ENCODE measurements around the gene SSNA1. TPM values are rescaled to one million over a fixed set of nuclear protein-coding genes. Genes with fewer than 3 reads are reported as not detected.

Gene SSNA1
- total and polyA plus RNA-seq, 9 of the 15 experiments (the other 6 are each of a cell fraction or from before 2014, with no cell fraction given): 1.9 to 130 (median 57.1) TPM

DNA sequence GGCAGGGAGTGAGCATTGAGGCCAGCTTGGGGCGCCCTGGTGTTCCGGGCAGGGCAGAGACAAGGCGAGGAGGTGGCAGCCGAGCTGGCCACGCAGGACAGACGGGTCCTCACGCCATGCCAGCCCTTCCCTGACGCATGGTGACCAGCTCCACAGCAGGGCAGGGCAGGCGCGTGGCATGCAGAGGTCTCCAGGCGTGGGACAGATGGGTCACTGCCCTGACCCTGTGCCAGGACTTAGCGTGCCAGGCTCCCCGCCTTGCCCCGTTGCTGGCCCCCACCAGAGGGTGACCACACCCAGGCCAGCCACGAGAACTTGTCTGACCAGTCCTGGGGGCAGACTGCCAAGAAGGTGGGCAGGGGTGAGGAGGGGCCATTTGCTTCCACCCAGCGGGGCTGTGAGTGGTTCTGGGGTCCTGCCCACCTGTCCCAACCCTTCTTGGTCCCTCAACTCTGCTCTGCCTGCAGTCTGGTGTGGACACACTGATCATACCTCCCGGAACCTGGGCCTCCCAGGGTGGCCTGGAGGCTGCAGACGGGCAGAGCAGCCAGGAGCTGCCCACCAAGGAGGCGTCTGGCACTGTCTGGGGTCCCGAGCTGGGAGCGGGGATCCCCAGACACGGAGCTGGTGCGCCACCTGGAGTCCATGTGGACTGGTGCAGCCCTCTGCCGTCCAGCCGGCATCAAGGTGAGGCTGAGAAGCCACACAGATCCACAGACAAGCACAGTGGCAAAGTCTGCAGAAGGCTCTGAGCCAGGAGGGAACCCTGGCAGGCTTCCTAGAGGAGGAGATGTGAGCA is 38.8 kb downstream of the SSNA1 start, which contains the start of gene RNF224:
Gene RNF224 (plus strand): TSS at position 449 of the 799 bp plus-strand sequence. CDS start 834 bp downstream, outside the sequence.
- DNase-seq (ENCODE audit: extremely low read depth in 1 of 4, low spot score in 3 of 4) (peak; percentile 71 to 91 (median 76)), FAIRE-seq (peak; percentile 98), ATAC-seq (peak; percentile 78)
- peak within 1 kb of the TSS; percentile 68; the same call in 1 of the 2 replicates for H2AFZ ChIP-seq (ENCODE audit: low read depth, low read length)
- 26% methylated on average over 22 of the region's 25 CpGs for WGBS (ENCODE audit: insufficient coverage, low coverage, missing lambda C conversion rate)
- H3K27me3 ChIP-seq (ENCODE audit: control insufficient read depth in 2 of 2, insufficient read depth in 2 of 2, low read length in 2 of 2): no peaks in the 10 kb centered on the region
- no peaks in the 10 kb centered on the region for H4K20me1 ChIP-seq (replicated peaks; ENCODE audit: control insufficient read depth, insufficient read depth, low read length)
- ChIA-PET CTCF (ENCODE audit: low intra/inter-chr PET ratio) (interaction anchor here (0.8 to 2.6 kb wide), 5 partner anchors 39 to 182 kb away, joined by 3 to 19 read pairs (median 5); partner anchors contain the start of genes ANAPC2, MAN1B1, NPDC1 and SSNA1), POLR2A (interaction anchor here (0.7 to 1.9 kb wide), 5 partner anchors 13 to 140 kb away, joined by 3 to 6 read pairs (median 3); partner anchors contain the start of genes ANAPC2, MAN1B1 and SSNA1)
- peaks cover 21 to 97% of the 10 kb centered on the region in 2 experiments for H3K4me1 ChIP-seq (replicated peaks in 1 of 2; ENCODE audit: control insufficient read depth in 2 of 2, insufficient read depth in 2 of 2, low read length in 2 of 2)
- H3K9me1 ChIP-seq (ENCODE audit: control insufficient read depth, insufficient read depth, low read length): no peaks in the 10 kb centered on the region
- no peaks in the 10 kb centered on the region for H3K36me3 ChIP-seq (ENCODE audit: control insufficient read depth, insufficient read depth, low read length)
- H3K4me3 ChIP-seq: no peak within 1 kb of the TSS
- H3K9me3 ChIP-seq (replicated peaks; ENCODE audit: control insufficient read depth, insufficient read depth, low read depth, low read length): no peaks in the 10 kb centered on the region
- H3K27ac ChIP-seq (ENCODE audit: extremely low read depth, low read depth, low read length): no peak within 1 kb of the TSS
- no peaks in the 10 kb centered on the region for H3K79me2 ChIP-seq (ENCODE audit: control insufficient read depth, insufficient read depth, low read length)
- H3K4me2 ChIP-seq (ENCODE audit: insufficient read depth, low read length): peak within 1 kb of the TSS; percentile 50; the same call in 1 of the 2 replicates
- in situ Hi-C loops (cut with MboI): loop anchor here (5.0 to 25.0 kb wide), 3 partner anchors 40 to 440 kb away; partner anchors contain the start of genes ANAPC2, CCDC183, SSNA1 and TMEM141
- peak within 1 kb of the TSS in 1 of 2 experiments; percentile 81; a peak in 2 of 4 replicates for H3K9ac ChIP-seq (ENCODE audit: insufficient read depth in 1 of 2, low read depth in 2 of 2, low read length in 2 of 2)
- BruUV-seq (replicated peaks): no TSS peak
- intact Hi-C loops (cut with micrococcal nuclease): loop anchor here (1.0 to 2.0 kb wide), 3 partner anchors 39 to 176 kb away; partner anchors contain the start of genes ANAPC2 and SSNA1
- TF ChIP-seq MYC (IDR thresholded peaks at IDR 0.05; ENCODE audit: low read depth, low read length): peak; percentile 41; the same call in 1 of the 2 replicates
- no peak for TF ChIP-seq MYC (CRISPR knock-in tag; IDR thresholded peaks at IDR 0.05; ENCODE audit: borderline replicate concordance, low read depth)
- TF ChIP-seq, protein P1, sequence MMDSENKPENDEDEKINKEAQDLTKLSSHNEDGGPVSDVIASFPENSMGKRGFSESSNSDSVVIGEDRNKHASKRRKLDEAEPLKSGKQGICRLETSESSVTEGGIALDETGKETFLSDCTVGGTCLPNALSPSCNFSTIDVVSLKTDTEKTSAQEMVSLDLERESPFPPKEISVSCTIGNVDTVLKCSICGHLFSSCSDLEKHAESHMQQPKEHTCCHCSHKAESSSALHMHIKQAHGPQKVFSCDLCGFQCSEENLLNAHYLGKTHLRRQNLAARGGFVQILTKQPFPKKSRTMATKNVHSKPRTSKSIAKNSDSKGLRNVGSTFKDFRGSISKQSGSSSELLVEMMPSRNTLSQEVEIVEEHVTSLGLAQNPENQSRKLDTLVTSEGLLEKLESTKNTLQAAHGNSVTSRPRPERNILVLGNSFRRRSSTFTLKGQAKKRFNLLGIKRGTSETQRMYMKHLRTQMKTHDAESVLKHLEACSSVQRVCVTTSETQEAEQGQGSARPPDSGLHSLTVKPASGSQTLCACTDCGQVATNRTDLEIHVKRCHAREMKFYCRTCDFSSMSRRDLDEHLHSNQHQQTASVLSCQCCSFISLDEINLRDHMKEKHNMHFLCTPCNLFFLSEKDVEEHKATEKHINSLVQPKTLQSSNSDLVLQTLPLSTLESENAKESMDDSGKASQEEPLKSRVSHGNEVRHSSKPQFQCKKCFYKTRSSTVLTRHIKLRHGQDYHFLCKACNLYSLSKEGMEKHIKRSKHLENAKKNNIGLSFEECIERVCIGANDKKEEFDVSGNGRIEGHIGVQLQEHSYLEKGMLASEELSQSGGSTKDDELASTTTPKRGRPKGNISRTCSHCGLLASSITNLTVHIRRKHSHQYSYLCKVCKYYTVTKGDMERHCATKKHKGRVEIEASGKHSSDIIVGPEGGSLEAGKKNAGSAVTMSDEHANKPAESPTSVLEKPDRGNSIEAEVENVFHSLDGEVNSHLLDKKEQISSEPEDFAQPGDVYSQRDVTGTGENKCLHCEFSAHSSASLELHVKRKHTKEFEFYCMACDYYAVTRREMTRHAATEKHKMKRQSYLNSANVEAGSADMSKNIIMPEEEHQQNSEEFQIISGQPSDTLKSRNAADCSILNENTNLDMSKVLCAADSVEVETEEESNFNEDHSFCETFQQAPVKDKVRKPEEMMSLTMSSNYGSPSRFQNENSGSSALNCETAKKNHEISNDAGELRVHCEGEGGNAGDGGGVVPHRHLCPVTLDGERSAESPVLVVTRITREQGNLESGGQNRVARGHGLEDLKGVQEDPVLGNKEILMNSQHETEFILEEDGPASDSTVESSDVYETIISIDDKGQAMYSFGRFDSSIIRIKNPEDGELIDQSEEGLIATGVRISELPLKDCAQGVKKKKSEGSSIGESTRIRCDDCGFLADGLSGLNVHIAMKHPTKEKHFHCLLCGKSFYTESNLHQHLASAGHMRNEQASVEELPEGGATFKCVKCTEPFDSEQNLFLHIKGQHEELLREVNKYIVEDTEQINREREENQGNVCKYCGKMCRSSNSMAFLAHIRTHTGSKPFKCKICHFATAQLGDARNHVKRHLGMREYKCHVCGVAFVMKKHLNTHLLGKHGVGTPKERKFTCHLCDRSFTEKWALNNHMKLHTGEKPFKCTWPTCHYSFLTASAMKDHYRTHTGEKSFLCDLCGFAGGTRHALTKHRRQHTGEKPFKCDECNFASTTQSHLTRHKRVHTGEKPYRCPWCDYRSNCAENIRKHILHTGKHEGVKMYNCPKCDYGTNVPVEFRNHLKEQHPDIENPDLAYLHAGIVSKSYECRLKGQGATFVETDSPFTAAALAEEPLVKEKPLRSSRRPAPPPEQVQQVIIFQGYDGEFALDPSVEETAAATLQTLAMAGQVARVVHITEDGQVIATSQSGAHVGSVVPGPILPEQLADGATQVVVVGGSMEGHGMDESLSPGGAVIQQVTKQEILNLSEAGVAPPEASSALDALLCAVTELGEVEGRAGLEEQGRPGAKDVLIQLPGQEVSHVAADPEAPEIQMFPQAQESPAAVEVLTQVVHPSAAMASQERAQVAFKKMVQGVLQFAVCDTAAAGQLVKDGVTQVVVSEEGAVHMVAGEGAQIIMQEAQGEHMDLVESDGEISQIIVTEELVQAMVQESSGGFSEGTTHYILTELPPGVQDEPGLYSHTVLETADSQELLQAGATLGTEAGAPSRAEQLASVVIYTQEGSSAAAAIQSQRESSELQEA (IDR thresholded peaks at IDR 0.05; ENCODE audit: low read depth): no peak
- no peak for TF ChIP-seq ZNF280B (CRISPR knock-in tag; IDR thresholded peaks at IDR 0.05)
- no peak for TF ChIP-seq ERF (CRISPR knock-in tag; IDR thresholded peaks at IDR 0.05)
- TF ChIP-seq PTTG1 (tag; IDR thresholded peaks at IDR 0.05; ENCODE audit: low read depth): no peak
- 0 out of 2 replicates have a peak, but pooled peaks have one; percentile 72 for TF ChIP-seq CBFB (CRISPR knock-in tag; IDR thresholded peaks at IDR 0.05)
- peak; percentile 92 for TF ChIP-seq ARID2 (IDR thresholded peaks at IDR 0.05)
- peak; percentile 48; the same call in 1 of the 2 replicates for TF ChIP-seq POLR2G (IDR thresholded peaks at IDR 0.05; ENCODE audit: low read depth, low read length)
- no peak for TF ChIP-seq SMARCE1 (IDR thresholded peaks at IDR 0.05)
- TF ChIP-seq PHF21A (IDR thresholded peaks at IDR 0.05; ENCODE audit: borderline replicate concordance, low read depth): no peak
